HEK293 (cell line): ENCODE measurements around the gene LRRK1.

ENCODE experiments used
- CTCF ChIA-PET: fragments of 350-600 bp; formaldehyde crosslinking; extraction: SDS; loops from one replicate; lab custom pipeline; 2021; ENCODE audit warnings: antibody characterized with exemption; lab: Yijun Ruan, JAX
- POLR2A ChIA-PET: fragments of 300-600 bp; formaldehyde crosslinking; extraction: SDS; loops from one replicate; lab custom pipeline; 2020; ENCODE audit warnings: antibody characterized with exemption, inconsistent platforms; lab: Yijun Ruan, JAX
- H3K27ac ChIP-seq: fragments of 200-500 bp; sonication (Bioruptor generic); 2 replicates; pipeline ENCODE4 v1.5.1; 2014; ENCODE audit warnings: low read depth, low read length, control low read depth, inconsistent platforms; ENCODE audit errors: extremely low read depth
- H3K36me3 ChIP-seq, 2 experiments: fragments of 200-500 bp in 1 of 2; sonication (Bioruptor generic) in 1 of 2; 1 replicate in 1 of 2; 2 replicates in 1 of 2; pipeline ENCODE4 v1.5.1; 2014 to 2017; ENCODE audit warnings: inconsistent platforms in 2 of 2, low read length in 2 of 2; ENCODE audit not compliant: control insufficient read depth in 2 of 2, insufficient read depth in 1 of 2
- H3K4me1 ChIP-seq: fragments of 200-500 bp; sonication (Bioruptor generic); 2 replicates; pipeline ENCODE4 v1.5.1; 2014; ENCODE audit warnings: mild to moderate bottlenecking, low read length, inconsistent platforms; ENCODE audit not compliant: control insufficient read depth, insufficient read depth
- H3K4me3 ChIP-seq: 2 replicates; pipeline ENCODE4 v1.5.1; 2011; ENCODE audit warnings: low read depth, mild to moderate bottlenecking, control low read depth, low read length, moderate library complexity
- H3K9me3 ChIP-seq: fragments of 200-500 bp; sonication (Bioruptor generic); 2 replicates; pipeline ENCODE4 v1.5.1; 2014; ENCODE audit warnings: low read depth, low read length, inconsistent platforms; ENCODE audit not compliant: control insufficient read depth, insufficient read depth
- FEZF1 ChIP-seq: fragments of 450-650 bp; formaldehyde crosslinking; IDR thresholded peaks from 2 replicates; pipeline ENCODE4 v1.5.1; 2016; ENCODE audit warnings: missing biosample characterization, missing genetic modification characterization
- GFI1B ChIP-seq: fragments of 450-650 bp; formaldehyde crosslinking; IDR thresholded peaks from 2 replicates; pipeline ENCODE4 v1.5.1; 2016; ENCODE audit warnings: missing biosample characterization, missing genetic modification characterization
- GLI2 ChIP-seq: fragments of 450-650 bp; formaldehyde crosslinking; IDR thresholded peaks from 2 replicates; pipeline ENCODE4; 2017; ENCODE audit warnings: missing biosample characterization, missing genetic modification characterization, low read depth, borderline replicate concordance
- GLIS1 ChIP-seq: fragments of 450-650 bp; formaldehyde crosslinking; IDR thresholded peaks from 2 replicates; pipeline ENCODE4 v1.5.1; 2016; ENCODE audit warnings: missing biosample characterization, missing genetic modification characterization
- KLF10 ChIP-seq: fragments of 450-650 bp; IDR thresholded peaks from 2 replicates; pipeline ENCODE4 v1.5.1; 2018; ENCODE audit warnings: missing biosample characterization, mild to moderate bottlenecking, missing genetic modification characterization
- KLF8 ChIP-seq: fragments of 450-650 bp; formaldehyde crosslinking; IDR thresholded peaks from 2 replicates; pipeline ENCODE4 v1.5.1; 2016; ENCODE audit warnings: missing biosample characterization, missing genetic modification characterization
- SP7 ChIP-seq: fragments of 450-650 bp; formaldehyde crosslinking; IDR thresholded peaks from 2 replicates; pipeline ENCODE4 v1.5.1; 2016; ENCODE audit warnings: missing biosample characterization, missing genetic modification characterization
- ZBTB21 ChIP-seq: fragments of 450-650 bp; formaldehyde crosslinking; IDR thresholded peaks from 2 replicates; pipeline ENCODE4 v1.5.1; 2017; ENCODE audit warnings: missing biosample characterization, missing genetic modification characterization
- ZIC2 ChIP-seq: fragments of 450-650 bp; formaldehyde crosslinking; IDR thresholded peaks from 2 replicates; pipeline ENCODE4 v1.5.1; 2016; ENCODE audit warnings: missing biosample characterization, missing genetic modification characterization
- ZNF140 ChIP-seq: fragments of 450-650 bp; formaldehyde crosslinking; IDR thresholded peaks from 2 replicates; pipeline ENCODE4 v1.5.1; 2016; ENCODE audit warnings: missing biosample characterization, missing genetic modification characterization
- ZNF155 ChIP-seq: fragments of 450-650 bp; formaldehyde crosslinking; IDR thresholded peaks from 2 replicates; pipeline ENCODE4 v1.5.1; 2016; ENCODE audit warnings: missing biosample characterization, missing genetic modification characterization
- ZNF266 ChIP-seq: fragments of 450-650 bp; formaldehyde crosslinking; IDR thresholded peaks from 2 replicates; pipeline ENCODE4 v1.5.1; 2016; ENCODE audit warnings: missing biosample characterization, missing genetic modification characterization, low read depth
- ZNF311 ChIP-seq: fragments of 450-650 bp; formaldehyde crosslinking; IDR thresholded peaks from 2 replicates; pipeline ENCODE4 v1.5.1; 2017; ENCODE audit warnings: missing biosample characterization, missing genetic modification characterization, borderline replicate concordance
- ZNF433 ChIP-seq: fragments of 450-650 bp; formaldehyde crosslinking; IDR thresholded peaks from 2 replicates; pipeline ENCODE4 v1.5.1; 2016; ENCODE audit warnings: missing biosample characterization, missing genetic modification characterization, low read depth
- ZNF530 ChIP-seq: fragments of 450-650 bp; formaldehyde crosslinking; IDR thresholded peaks from 2 replicates; pipeline ENCODE4 v1.5.1; 2016; ENCODE audit warnings: low read depth, missing biosample characterization, missing genetic modification characterization
- ZNF664 ChIP-seq: fragments of 450-650 bp; formaldehyde crosslinking; IDR thresholded peaks from 2 replicates; pipeline ENCODE4 v1.5.1; 2016; ENCODE audit warnings: missing biosample characterization, missing genetic modification characterization
- ZNF692 ChIP-seq: fragments of 450-650 bp; formaldehyde crosslinking; IDR thresholded peaks from 2 replicates; pipeline ENCODE4 v1.5.1; 2016; ENCODE audit warnings: missing biosample characterization, missing genetic modification characterization
- TF ChIP-seq, protein P1 (sequence below): fragments of 450-650 bp; formaldehyde crosslinking; IDR thresholded peaks from 2 replicates; pipeline ENCODE4 v1.5.1; 2017; ENCODE audit warnings: missing biosample characterization, missing genetic modification characterization
- TF ChIP-seq, protein P2 (sequence below): fragments of 450-650 bp; IDR thresholded peaks from 2 replicates; pipeline ENCODE4 v1.5.1; 2018; ENCODE audit warnings: missing biosample characterization, mild to moderate bottlenecking, missing genetic modification characterization

Gene LRRK1

DNA sequence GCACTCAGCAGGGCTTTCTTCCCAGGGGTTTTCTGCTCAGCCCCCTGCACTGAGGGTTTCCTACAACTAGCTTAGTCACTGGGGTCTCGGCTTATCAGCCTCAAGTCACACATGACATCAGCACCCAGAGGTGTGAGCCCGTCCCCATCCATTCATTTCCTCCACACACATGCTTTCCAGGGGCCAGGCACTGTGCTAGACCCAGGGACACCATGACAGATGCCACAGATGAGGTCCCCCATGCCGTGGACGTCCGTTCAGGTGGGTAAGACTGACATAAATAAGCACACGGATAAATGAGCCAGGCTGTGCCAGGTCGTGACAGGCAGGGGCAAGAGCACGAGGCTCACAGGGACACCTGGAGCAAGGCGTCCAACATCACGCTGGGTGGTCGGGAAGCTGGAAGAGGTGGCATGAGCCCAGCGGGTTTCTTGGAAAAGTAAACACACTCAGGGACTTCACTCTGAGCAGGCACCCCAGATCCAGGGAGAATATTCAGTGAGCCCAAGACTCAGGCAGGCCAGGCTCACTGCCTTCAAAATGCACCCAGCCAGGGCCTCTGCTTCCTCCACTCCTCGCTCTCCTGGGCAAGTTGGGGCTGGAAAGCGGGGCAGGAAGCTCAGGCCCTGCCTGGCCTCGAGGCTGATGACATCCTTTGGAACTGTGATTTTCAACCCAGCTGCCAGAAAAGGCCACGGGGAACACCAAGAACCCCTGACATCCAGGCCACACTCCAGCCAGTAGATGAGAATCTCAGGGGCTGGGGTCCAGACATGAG, 193.4 kb downstream of the LRRK1 start:
- CTCF ChIA-PET: interaction anchor here (0.8 to 1.4 kb wide), 2 partner anchors 104 to 138 kb away, joined by 3 to 4 read pairs; no protein-coding TSS in a partner anchor
- H3K4me1 ChIP-seq: no peaks in the 10 kb centered on the region
- no peaks in the 10 kb centered on the region for H3K36me3 ChIP-seq
- no peaks in the 10 kb centered on the region for H3K9me3 ChIP-seq
- no peak overlapping the region for H3K4me3 ChIP-seq
- POLR2A ChIA-PET: no interaction called here
- H3K27ac ChIP-seq: no peak overlapping the region
- TF ChIP-seq ZNF155 (tag by site-specific recombination) (no peak), ZNF266 (tag by site-specific recombination) (no peak), GLIS1 (tag by site-specific recombination) (0 out of 2 replicates have a peak, but pooled peaks have one; percentile 13), ZIC2 (peak; percentile 68)

GRCh38 chr15:101113114-101114005, 194.2 kb downstream of the LRRK1 start:
- CTCF ChIA-PET: interaction anchor here (1.4 kb wide), 1 partner anchor 137 kb away, joined by 3 read pairs; no protein-coding TSS in a partner anchor
- Histone ChIP-seq H3K36me3 (no peaks in the 10 kb centered on the region), H3K4me1 (no peaks in the 10 kb centered on the region), H3K27ac (no peak overlapping the region), H3K9me3 (no peaks in the 10 kb centered on the region), H3K4me3 (no peak overlapping the region)
- TF ChIP-seq GLIS1 (tag by site-specific recombination) (0 out of 2 replicates have a peak, but pooled peaks have one; percentile 26), SP7 (tag by site-specific recombination) (no peak)
- POLR2A ChIA-PET: no interaction called here

DNA sequence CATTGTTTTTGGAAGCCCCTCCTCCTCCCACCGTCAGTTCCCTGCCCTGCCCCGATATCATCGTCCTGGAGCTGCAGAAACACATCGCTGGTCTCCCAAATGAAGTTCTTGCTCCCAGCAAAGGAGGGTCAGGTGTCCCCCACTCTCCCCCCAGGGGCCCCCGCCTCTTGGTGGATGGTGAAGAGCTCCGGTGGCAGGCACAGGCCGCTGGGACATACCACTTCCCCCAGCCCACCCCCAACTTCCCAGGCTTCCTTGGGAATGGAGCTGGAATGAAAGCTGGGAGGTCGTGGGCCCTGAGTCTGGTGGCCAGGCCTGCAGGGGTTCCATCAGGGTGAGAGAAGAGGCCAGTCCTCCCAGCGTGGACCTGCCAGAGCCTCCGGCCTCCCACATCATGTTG, 195.0 kb downstream of the LRRK1 start:
- H3K4me3 ChIP-seq: no peak overlapping the region
- CTCF ChIA-PET: no interaction called here
- H3K36me3 ChIP-seq: no peaks in the 10 kb centered on the region
- TF ChIP-seq GFI1B (no peak), SP7 (tag by site-specific recombination) (no peak), ZNF530 (tag by site-specific recombination) (no peak), KLF10 (no peak), ZNF692 (no peak), ZNF433 (tag by site-specific recombination) (no peak), ZNF140 (no peak), KLF8 (tag by site-specific recombination) (no peak), ZBTB21 (tag by site-specific recombination) (no peak), ZNF664 (no peak), FEZF1 (tag by site-specific recombination) (no peak), ZNF311 (tag by site-specific recombination) (no peak), GLI2 (tag by site-specific recombination) (no peak)
- TF ChIP-seq, protein P1, sequence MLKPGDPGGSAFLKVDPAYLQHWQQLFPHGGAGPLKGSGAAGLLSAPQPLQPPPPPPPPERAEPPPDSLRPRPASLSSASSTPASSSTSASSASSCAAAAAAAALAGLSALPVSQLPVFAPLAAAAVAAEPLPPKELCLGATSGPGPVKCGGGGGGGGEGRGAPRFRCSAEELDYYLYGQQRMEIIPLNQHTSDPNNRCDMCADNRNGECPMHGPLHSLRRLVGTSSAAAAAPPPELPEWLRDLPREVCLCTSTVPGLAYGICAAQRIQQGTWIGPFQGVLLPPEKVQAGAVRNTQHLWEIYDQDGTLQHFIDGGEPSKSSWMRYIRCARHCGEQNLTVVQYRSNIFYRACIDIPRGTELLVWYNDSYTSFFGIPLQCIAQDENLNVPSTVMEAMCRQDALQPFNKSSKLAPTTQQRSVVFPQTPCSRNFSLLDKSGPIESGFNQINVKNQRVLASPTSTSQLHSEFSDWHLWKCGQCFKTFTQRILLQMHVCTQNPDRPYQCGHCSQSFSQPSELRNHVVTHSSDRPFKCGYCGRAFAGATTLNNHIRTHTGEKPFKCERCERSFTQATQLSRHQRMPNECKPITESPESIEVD (tag by site-specific recombination): no peak
- TF ChIP-seq, protein P2, sequence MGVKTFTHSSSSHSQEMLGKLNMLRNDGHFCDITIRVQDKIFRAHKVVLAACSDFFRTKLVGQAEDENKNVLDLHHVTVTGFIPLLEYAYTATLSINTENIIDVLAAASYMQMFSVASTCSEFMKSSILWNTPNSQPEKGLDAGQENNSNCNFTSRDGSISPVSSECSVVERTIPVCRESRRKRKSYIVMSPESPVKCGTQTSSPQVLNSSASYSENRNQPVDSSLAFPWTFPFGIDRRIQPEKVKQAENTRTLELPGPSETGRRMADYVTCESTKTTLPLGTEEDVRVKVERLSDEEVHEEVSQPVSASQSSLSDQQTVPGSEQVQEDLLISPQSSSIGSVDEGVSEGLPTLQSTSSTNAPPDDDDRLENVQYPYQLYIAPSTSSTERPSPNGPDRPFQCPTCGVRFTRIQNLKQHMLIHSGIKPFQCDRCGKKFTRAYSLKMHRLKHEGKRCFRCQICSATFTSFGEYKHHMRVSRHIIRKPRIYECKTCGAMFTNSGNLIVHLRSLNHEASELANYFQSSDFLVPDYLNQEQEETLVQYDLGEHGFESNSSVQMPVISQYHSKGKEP (tag by site-specific recombination): no peak
- no peaks in the 10 kb centered on the region for H3K4me1 ChIP-seq
- H3K27ac ChIP-seq: no peak overlapping the region
- POLR2A ChIA-PET: no interaction called here
- H3K9me3 ChIP-seq: no peaks in the 10 kb centered on the region
